SU-DHL-6 (cell line): Measurements from ENCODE around the gene DNAAF1.

ENCODE experiments used
- H2AFZ ChIP-seq: fragments of 200-600 bp; sonication (generic); 2 replicates; pipeline ENCODE4 v1.6.1; 2014; ENCODE audit warnings: low read depth, mild to moderate bottlenecking, moderate library complexity, mixed read lengths, antibody characterized with exemption, low read length; ENCODE audit not compliant: severe bottlenecking
- H3F3A ChIP-seq: fragments of 200-600 bp; shearing (Covaris generic); 2 replicates; pipeline ENCODE4 v1.6.0; 2016; ENCODE audit warnings: antibody characterized with exemption, mild to moderate bottlenecking; ENCODE audit not compliant: insufficient read depth
- H3K27ac ChIP-seq: fragments of 200-600 bp; sonication (generic); 2 replicates; pipeline ENCODE4 v1.5.1; 2016; ENCODE audit warnings: low read depth, mild to moderate bottlenecking, low read length, moderate library complexity, mixed read lengths
- H3K27me3 ChIP-seq: fragments of 200-600 bp; sonication (generic), shearing (Covaris generic); 2 replicates; pipeline ENCODE4 v1.6.0; 2014; ENCODE audit warnings: mild to moderate bottlenecking, low read length
- H3K36me3 ChIP-seq: fragments of 200-600 bp; sonication (generic); 2 replicates; pipeline ENCODE4 v1.6.1; 2014; ENCODE audit warnings: mild to moderate bottlenecking, low read length, mixed read lengths
- H3K4me2 ChIP-seq: fragments of 300-600, 200-600 bp; shearing (Covaris generic), sonication (generic); 2 replicates; pipeline ENCODE4 v1.6.0; 2014; ENCODE audit warnings: low read length, low read depth, mild to moderate bottlenecking; ENCODE audit not compliant: poor library complexity, severe bottlenecking
- H3K4me3 ChIP-seq: fragments of 200-600 bp; sonication (generic); 2 replicates; pipeline ENCODE4 v1.5.1; 2014; ENCODE audit warnings: antibody characterized with exemption, low read length, mild to moderate bottlenecking, mixed read lengths; ENCODE audit not compliant: insufficient read depth, poor library complexity, severe bottlenecking
- H3K79me2 ChIP-seq: fragments of 200-600 bp; sonication (generic); 2 replicates; pipeline ENCODE4 v1.6.1; 2014; ENCODE audit warnings: mild to moderate bottlenecking, low read length, moderate library complexity; ENCODE audit not compliant: insufficient read depth
- H3K9ac ChIP-seq: fragments of 200-600 bp; sonication (generic); 2 replicates; pipeline ENCODE4 v1.7.0; 2014; ENCODE audit warnings: mild to moderate bottlenecking, low read length
- H3K9me2 ChIP-seq: fragments of 200-600 bp; sonication (generic); replicated peaks from 2 replicates; pipeline ENCODE4 v1.6.1; 2014; ENCODE audit warnings: low read length; ENCODE audit not compliant: insufficient read depth
- H3K9me3 ChIP-seq: fragments of 200-600 bp; sonication (generic); 2 replicates; pipeline ENCODE4 v1.6.1; 2014; ENCODE audit warnings: low read length, mixed read lengths; ENCODE audit not compliant: insufficient read depth
- H4K20me1 ChIP-seq: fragments of 200-600 bp; sonication (generic); 2 replicates; pipeline ENCODE4 v1.6.1; 2014; ENCODE audit warnings: low read depth, mild to moderate bottlenecking, antibody characterized with exemption, low read length, moderate library complexity, mixed read lengths
- EZH2phosphoT487 ChIP-seq: fragments of 200-600 bp; sonication (generic), shearing (Covaris generic); conservative IDR thresholded peaks from 2 replicates; pipeline ENCODE4 v1.6.1; 2018; ENCODE audit warnings: mild to moderate bottlenecking, antibody characterized with exemption, low read length, moderate library complexity, mixed read lengths
- TF ChIP-seq, protein P1 (sequence below): fragments of 200-600 bp; sonication (generic); IDR thresholded peaks from one replicate; pipeline ENCODE4 v1.5.1; 2017; ENCODE audit warnings: antibody characterized with exemption, mild to moderate bottlenecking, low read length, moderate library complexity; ENCODE audit not compliant: insufficient read depth, poor library complexity, severe bottlenecking

Gene DNAAF1

DNA sequence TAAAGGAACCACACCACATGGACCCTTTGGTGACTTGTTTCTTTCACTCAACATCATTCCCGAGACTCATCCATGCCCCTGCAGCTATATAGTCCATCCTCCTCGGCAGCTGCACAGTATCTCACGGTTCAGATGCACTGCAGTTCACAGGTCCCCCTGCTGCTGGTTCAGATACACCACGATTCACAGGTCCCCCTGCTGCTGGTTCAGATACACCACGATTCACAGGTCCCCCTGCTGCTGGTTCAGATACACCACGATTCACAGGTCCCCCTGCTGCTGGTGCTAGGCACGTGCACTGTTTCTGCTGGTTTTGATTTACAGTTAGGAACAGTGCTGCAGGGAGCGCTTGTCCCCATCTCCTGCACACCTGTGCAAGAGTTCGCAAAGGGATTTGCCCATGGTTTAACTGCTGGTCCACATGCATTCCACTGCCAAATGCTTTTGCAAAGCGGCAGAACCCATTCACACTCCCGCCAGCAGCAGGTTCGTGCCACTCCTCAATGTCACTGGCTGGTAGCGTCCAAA lies 3.9 kb upstream of the DNAAF1 start:
- Histone ChIP-seq H4K20me1 (no peaks in the 10 kb centered on the region; the same call in 1 of the 2 replicates), H3K27me3 (no peaks in the 10 kb centered on the region), H3K36me3 (no peaks in the 10 kb centered on the region), H3K4me3 (no peak overlapping the region), H3K9ac (no peak overlapping the region), H3K9me2 (no peaks in the 10 kb centered on the region), H3F3A (peaks cover 5% of the 10 kb centered on the region; the same call in 1 of the 2 replicates), H2AFZ (no peak overlapping the region), H3K4me2 (no peak overlapping the region), H3K9me3 (no peaks in the 10 kb centered on the region), H3K79me2 (peaks cover 22% of the 10 kb centered on the region; the same call in 1 of the 2 replicates), H3K27ac (no peak overlapping the region)
- TF ChIP-seq, protein P1, sequence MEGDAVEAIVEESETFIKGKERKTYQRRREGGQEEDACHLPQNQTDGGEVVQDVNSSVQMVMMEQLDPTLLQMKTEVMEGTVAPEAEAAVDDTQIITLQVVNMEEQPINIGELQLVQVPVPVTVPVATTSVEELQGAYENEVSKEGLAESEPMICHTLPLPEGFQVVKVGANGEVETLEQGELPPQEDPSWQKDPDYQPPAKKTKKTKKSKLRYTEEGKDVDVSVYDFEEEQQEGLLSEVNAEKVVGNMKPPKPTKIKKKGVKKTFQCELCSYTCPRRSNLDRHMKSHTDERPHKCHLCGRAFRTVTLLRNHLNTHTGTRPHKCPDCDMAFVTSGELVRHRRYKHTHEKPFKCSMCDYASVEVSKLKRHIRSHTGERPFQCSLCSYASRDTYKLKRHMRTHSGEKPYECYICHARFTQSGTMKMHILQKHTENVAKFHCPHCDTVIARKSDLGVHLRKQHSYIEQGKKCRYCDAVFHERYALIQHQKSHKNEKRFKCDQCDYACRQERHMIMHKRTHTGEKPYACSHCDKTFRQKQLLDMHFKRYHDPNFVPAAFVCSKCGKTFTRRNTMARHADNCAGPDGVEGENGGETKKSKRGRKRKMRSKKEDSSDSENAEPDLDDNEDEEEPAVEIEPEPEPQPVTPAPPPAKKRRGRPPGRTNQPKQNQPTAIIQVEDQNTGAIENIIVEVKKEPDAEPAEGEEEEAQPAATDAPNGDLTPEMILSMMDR = no peak

DNA sequence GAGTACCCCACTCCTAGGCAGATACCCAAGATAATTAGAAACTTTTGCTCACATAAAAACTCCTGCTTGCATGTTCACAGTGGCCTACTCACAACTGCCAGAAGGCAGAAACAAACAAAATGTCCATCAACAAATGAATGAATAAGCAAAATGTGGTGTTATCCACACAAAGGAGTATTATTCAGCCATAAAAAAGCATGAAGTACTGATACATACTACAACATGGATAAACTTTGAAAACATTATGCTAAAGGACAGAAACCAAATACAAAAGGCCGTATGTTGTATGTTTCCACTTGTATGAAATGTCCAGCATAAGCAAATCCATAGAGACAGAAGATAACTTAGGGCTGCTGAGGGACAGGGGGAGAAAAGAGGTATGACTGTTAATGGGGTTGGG lies 2.0 kb upstream of the DNAAF1 start:
- no peaks in the 10 kb centered on the region for H3K27me3 ChIP-seq
- TF ChIP-seq EZH2phosphoT487 = no peak
- TF ChIP-seq, protein P1 = no peak

DNA sequence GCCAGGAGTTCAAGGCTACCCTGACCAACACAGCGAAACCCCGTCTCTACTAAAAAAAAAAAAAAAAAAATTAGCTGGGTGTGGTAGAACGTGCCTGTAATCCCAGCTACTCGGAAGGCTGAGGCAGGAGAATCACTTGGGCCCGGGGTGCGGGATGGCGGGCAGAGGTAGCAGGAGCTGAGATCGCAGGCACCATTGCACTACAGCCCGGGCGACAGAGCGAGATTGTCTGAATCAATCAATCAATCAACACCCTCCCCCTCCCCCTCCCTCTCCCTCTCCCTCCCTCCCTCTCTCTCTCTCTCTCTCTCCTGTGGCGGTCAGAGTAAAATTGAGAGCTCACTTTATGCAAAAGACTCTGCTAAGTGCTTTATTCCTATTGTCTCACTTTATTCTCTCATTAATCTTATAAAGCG lies 1.3 kb upstream of the DNAAF1 start:
- H3K4me2 ChIP-seq = peak overlapping the region; percentile 85
- no peaks in the 10 kb centered on the region for H3K36me3 ChIP-seq
- no peak overlapping the region for H3K27ac ChIP-seq
- no peaks in the 10 kb centered on the region for H3K27me3 ChIP-seq
- H3K9ac ChIP-seq = peak overlapping the region; percentile 80
- H3K79me2 ChIP-seq = peaks cover 22% of the 10 kb centered on the region; the same call in 1 of the 2 replicates
- H3K4me3 ChIP-seq = peak overlapping the region; percentile 69
- H3K9me3 ChIP-seq = no peaks in the 10 kb centered on the region
- H4K20me1 ChIP-seq = no peaks in the 10 kb centered on the region
- H2AFZ ChIP-seq = no peak overlapping the region
- H3K9me2 ChIP-seq = no peaks in the 10 kb centered on the region
- H3F3A ChIP-seq = peaks cover 5% of the 10 kb centered on the region; the same call in 1 of the 2 replicates
- no peak for TF ChIP-seq EZH2phosphoT487
- TF ChIP-seq, protein P1 = no peak

More for the DNA sequence above, 2.0 kb upstream of the DNAAF1 start:
- H3K36me3 ChIP-seq = no peaks in the 10 kb centered on the region
- no peak overlapping the region for H3K4me2 ChIP-seq
- no peak overlapping the region for H3K27ac ChIP-seq
- peaks cover 5% of the 10 kb centered on the region; the same call in 1 of the 2 replicates for H3F3A ChIP-seq
- no peak overlapping the region for H3K9ac ChIP-seq
- H3K79me2 ChIP-seq = peaks cover 22% of the 10 kb centered on the region; the same call in 1 of the 2 replicates
- no peaks in the 10 kb centered on the region for H4K20me1 ChIP-seq
- H3K9me3 ChIP-seq = no peaks in the 10 kb centered on the region
- H3K4me3 ChIP-seq = no peak overlapping the region
- H3K9me2 ChIP-seq = no peaks in the 10 kb centered on the region
- H2AFZ ChIP-seq = no peak overlapping the region
